A673 (cell line): ENCODE results near the gene COQ6. TPM values are rescaled to one million over a fixed set of nuclear protein-coding genes. Genes with fewer than 3 reads are reported as not detected.

Experiments used
- total RNA-seq: library from RNA; stranded (reverse); gene quantifications from 2 replicates; pipeline ENCODE4 v1.2.3, GENCODE V29; 2021

COQ6 gene
- total RNA-seq, 1 experiment from 2014 or later: 23.7 TPM

Other genes with a start within 250 kb of the COQ6 start
- 48.8 and 51.4 TPM in 2 replicates for gene PNMA1, start 235.9 kb upstream of the COQ6 start, total RNA-seq
- gene PTGR2, start 98.5 kb upstream of the COQ6 start, total RNA-seq: 16.0 and 17.3 TPM in 2 replicates
- gene ZNF410, start 63.4 kb upstream of the COQ6 start, total RNA-seq: 60.4 and 69.4 TPM in 2 replicates
- gene FAM161B, start 208 bp upstream of the COQ6 start, total RNA-seq: 1.7 and 1.9 TPM in 2 replicates
- gene ENTPD5, start 69.0 kb downstream of the COQ6 start, total RNA-seq: 14.6 and 15.4 TPM in 2 replicates
- gene BBOF1, start 69.0 kb downstream of the COQ6 start, total RNA-seq: 1.6 and 3.2 TPM in 2 replicates
- 11.0 and 18.9 TPM in 2 replicates for gene ALDH6A1, start 134.2 kb downstream of the COQ6 start, total RNA-seq
- gene LIN52, start 134.7 kb downstream of the COQ6 start, total RNA-seq: 15.1 and 16.9 TPM in 2 replicates